ENCODE measurements around the gene LYRM4. TPM values are rescaled to one million over a fixed set of nuclear protein-coding genes. Genes with fewer than 3 reads are reported as not detected.

Gene LYRM4
- total and polyA plus RNA-seq, 2 experiments from 2014 or later, result 51.0 to 62.0 TPM

DNA sequence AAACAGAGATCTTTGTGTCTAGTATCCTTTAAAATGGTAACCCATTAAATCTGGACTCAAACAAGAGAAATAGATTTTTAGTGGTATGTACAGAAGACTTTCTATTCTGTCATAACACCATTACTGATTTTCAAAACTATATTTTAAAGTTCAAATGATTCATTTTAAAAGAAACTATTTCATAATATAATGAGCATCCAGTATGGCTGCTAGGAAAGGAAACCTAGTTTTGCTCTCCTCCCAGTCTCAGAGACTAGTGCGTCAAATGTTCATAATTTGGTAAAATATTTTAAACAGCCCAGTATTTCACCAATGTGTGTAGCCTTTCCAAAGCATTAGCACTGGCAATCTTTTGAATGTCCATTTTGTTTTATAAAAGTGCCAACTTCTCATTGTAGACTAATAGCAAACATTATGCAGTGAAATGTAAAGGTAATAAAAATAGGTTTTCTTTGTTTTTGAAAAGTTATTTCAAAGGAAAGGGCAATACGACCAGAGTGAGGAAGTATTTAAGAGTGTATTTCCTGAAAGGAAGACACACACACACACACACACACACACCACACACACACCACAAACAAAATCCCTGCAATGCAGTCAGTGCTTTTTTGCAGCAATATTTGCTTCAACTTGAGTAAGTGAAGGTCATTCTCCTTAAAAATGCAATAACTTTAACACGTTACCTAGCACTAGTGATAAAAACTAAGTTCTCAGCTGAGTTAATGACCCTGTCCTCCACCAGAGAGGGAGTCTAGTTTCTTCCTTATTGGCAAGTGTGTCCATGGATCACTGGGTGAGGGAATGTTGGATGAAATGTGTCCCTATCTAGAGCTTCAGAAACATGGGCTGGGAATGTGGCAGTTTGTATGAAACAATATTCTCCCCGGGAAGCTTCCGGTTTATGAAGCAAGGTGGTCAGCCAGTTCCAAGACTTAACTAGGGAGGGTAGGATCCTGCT is 171.0 kb downstream of the LYRM4 start (continued):
- TF ChIP-seq, protein P1, sequence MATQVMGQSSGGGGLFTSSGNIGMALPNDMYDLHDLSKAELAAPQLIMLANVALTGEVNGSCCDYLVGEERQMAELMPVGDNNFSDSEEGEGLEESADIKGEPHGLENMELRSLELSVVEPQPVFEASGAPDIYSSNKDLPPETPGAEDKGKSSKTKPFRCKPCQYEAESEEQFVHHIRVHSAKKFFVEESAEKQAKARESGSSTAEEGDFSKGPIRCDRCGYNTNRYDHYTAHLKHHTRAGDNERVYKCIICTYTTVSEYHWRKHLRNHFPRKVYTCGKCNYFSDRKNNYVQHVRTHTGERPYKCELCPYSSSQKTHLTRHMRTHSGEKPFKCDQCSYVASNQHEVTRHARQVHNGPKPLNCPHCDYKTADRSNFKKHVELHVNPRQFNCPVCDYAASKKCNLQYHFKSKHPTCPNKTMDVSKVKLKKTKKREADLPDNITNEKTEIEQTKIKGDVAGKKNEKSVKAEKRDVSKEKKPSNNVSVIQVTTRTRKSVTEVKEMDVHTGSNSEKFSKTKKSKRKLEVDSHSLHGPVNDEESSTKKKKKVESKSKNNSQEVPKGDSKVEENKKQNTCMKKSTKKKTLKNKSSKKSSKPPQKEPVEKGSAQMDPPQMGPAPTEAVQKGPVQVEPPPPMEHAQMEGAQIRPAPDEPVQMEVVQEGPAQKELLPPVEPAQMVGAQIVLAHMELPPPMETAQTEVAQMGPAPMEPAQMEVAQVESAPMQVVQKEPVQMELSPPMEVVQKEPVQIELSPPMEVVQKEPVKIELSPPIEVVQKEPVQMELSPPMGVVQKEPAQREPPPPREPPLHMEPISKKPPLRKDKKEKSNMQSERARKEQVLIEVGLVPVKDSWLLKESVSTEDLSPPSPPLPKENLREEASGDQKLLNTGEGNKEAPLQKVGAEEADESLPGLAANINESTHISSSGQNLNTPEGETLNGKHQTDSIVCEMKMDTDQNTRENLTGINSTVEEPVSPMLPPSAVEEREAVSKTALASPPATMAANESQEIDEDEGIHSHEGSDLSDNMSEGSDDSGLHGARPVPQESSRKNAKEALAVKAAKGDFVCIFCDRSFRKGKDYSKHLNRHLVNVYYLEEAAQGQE (IDR thresholded peaks at IDR 0.05; ENCODE audit: unreplicated experiment), result no peak
- TF ChIP-seq JUNB (IDR thresholded peaks at IDR 0.05; ENCODE audit: unreplicated experiment) (no peak), ZNF114 (CRISPR knock-in tag; IDR thresholded peaks at IDR 0.05) (no peak)
- TF ChIP-seq, protein P2, sequence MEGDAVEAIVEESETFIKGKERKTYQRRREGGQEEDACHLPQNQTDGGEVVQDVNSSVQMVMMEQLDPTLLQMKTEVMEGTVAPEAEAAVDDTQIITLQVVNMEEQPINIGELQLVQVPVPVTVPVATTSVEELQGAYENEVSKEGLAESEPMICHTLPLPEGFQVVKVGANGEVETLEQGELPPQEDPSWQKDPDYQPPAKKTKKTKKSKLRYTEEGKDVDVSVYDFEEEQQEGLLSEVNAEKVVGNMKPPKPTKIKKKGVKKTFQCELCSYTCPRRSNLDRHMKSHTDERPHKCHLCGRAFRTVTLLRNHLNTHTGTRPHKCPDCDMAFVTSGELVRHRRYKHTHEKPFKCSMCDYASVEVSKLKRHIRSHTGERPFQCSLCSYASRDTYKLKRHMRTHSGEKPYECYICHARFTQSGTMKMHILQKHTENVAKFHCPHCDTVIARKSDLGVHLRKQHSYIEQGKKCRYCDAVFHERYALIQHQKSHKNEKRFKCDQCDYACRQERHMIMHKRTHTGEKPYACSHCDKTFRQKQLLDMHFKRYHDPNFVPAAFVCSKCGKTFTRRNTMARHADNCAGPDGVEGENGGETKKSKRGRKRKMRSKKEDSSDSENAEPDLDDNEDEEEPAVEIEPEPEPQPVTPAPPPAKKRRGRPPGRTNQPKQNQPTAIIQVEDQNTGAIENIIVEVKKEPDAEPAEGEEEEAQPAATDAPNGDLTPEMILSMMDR (conservative IDR thresholded peaks at IDR 0.05; ENCODE audit: low read depth in 2 of 2), result no peak

DNA sequence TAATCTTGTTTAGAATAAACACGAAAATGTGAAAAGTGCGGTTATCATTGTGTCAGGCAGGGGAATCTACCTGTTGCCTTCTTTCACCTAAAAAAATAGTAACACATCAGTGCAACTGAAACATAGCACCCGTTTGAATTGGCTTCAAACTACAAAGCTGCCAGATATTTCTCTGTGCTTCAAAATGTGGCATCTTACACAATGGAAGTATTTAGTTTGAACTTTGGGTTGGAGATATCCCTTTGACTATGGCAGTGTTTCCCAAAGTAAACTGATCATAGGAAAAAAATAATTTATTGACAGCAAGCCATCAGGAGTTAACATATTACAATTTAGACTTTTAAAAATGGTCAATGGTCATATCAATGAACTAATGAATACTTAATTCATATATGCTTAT is 172.0 kb downstream of the LYRM4 start:
- DNase-seq (ENCODE audit: low spot score) (no peak), ATAC-seq (no peak)
- Histone ChIP-seq H2AFZ (no peak overlapping the region), H3F3A (replicated peaks; ENCODE audit: low read depth) (0 out of 2 replicates have a peak, but pooled peaks cover 3% of the 10 kb centered on the region), H3K4me3 (no peak overlapping the region), H3K79me2 (replicated peaks; ENCODE audit: insufficient read depth) (no peaks in the 10 kb centered on the region), H3K36me3 (ENCODE audit: insufficient read depth) (no peaks in the 10 kb centered on the region; the same call in 1 of the 2 replicates), H3K27me3 (ENCODE audit: insufficient read depth) (peaks cover 50% of the 10 kb centered on the region), H3K4me1 (ENCODE audit: insufficient read depth) (peaks cover 11% of the 10 kb centered on the region; the same call in 1 of the 2 replicates), H4K20me1 (replicated peaks; ENCODE audit: insufficient read depth) (no peaks in the 10 kb centered on the region; the same call in 1 of the 2 replicates), H3K9me2 (ENCODE audit: insufficient read depth) (no peaks in the 10 kb centered on the region), H3K27ac (ENCODE audit: low read depth) (no peak overlapping the region), H3K4me2 (no peak overlapping the region)
- Mint-ChIP-seq H3K27me3 (ENCODE audit: insufficient read depth, low read depth, poor library complexity) (peaks cover 34% of the 10 kb centered on the region), H3K4me1 (peaks cover 8% of the 10 kb centered on the region), H3K9me3 (peaks cover 4% of the 10 kb centered on the region; the same call in 2 of the 3 replicates), H3K4me3 (no peak overlapping the region), H3K36me3 (ENCODE audit: low read depth) (peaks cover 3% of the 10 kb centered on the region; the same call in 2 of the 3 replicates), H3K27ac (no peak overlapping the region)
- TF ChIP-seq, protein P1 (IDR thresholded peaks at IDR 0.05; ENCODE audit: unreplicated experiment), result no peak
- TF ChIP-seq STAT1 (IDR thresholded peaks at IDR 0.05; ENCODE audit: unreplicated experiment), result no peak
- no peak for TF ChIP-seq POLR2AphosphoS5 (IDR thresholded peaks at IDR 0.05; ENCODE audit: low read depth)
- TF ChIP-seq CREB1 (CRISPR knock-in tag; IDR thresholded peaks at IDR 0.05; ENCODE audit: low read depth), result no peak
- no peak for TF ChIP-seq ZNF331 (CRISPR knock-in tag; IDR thresholded peaks at IDR 0.05; ENCODE audit: low read depth)
- TF ChIP-seq, protein P3, sequence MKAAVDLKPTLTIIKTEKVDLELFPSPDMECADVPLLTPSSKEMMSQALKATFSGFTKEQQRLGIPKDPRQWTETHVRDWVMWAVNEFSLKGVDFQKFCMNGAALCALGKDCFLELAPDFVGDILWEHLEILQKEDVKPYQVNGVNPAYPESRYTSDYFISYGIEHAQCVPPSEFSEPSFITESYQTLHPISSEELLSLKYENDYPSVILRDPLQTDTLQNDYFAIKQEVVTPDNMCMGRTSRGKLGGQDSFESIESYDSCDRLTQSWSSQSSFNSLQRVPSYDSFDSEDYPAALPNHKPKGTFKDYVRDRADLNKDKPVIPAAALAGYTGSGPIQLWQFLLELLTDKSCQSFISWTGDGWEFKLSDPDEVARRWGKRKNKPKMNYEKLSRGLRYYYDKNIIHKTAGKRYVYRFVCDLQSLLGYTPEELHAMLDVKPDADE (IDR thresholded peaks at IDR 0.05), result no peak
